PC-3 (cell line): ENCODE results near the gene SPSB4.

Source experiments
- EZH2 ChIP-seq: fragments of 300-600 bp; sonication (generic); IDR thresholded peaks from one replicate; pipeline ENCODE4 v1.6.1; 2017; ENCODE audit warnings: antibody characterized with exemption, mild to moderate bottlenecking, low read length; ENCODE audit not compliant: unreplicated experiment
- TF ChIP-seq, protein P1 (sequence below): fragments of 300-600 bp; sonication (generic); conservative IDR thresholded peaks from 2 replicates; pipeline ENCODE4 v1.5.1; 2017; ENCODE audit warnings: antibody characterized with exemption, low read depth, mild to moderate bottlenecking, low read length

DNA sequence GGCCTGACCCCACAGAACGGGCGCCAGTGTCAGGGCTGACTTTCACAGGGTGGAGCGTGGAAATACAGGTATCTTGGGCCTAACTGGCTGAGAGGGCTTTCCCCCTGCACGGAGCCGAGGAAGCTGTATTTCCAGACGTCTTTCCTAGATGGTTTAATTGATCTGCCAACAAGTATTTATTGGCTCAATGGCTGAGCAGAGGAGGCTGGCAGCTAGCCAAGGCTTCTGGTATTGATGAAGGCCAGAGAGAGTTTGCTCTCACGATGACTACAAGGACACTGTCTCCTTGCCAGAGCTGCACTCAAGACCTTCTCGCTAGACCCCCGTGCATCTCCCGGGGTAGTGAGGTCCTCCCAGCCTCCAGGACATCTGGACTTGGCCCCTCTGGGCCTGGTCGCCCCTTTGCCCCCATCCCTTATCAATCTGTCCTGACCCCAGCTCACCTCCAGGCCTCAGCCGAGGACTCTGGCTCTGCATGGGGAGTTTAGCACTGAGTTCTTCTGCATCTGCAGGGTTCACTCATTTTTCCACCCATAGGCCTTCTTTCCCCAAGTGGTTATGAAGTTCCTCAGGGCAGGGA is 20.6 kb downstream of the SPSB4 start:
- TF ChIP-seq, protein P1, sequence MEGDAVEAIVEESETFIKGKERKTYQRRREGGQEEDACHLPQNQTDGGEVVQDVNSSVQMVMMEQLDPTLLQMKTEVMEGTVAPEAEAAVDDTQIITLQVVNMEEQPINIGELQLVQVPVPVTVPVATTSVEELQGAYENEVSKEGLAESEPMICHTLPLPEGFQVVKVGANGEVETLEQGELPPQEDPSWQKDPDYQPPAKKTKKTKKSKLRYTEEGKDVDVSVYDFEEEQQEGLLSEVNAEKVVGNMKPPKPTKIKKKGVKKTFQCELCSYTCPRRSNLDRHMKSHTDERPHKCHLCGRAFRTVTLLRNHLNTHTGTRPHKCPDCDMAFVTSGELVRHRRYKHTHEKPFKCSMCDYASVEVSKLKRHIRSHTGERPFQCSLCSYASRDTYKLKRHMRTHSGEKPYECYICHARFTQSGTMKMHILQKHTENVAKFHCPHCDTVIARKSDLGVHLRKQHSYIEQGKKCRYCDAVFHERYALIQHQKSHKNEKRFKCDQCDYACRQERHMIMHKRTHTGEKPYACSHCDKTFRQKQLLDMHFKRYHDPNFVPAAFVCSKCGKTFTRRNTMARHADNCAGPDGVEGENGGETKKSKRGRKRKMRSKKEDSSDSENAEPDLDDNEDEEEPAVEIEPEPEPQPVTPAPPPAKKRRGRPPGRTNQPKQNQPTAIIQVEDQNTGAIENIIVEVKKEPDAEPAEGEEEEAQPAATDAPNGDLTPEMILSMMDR: no peak
- TF ChIP-seq EZH2: no peak
